Measurements from ENCODE around the gene STK11. TPM values are rescaled to one million over a fixed set of nuclear protein-coding genes. Genes with fewer than 3 reads are reported as not detected.

Gene STK11
- total RNA-seq, 1 experiment from 2014 or later = 99.0 TPM

DNA sequence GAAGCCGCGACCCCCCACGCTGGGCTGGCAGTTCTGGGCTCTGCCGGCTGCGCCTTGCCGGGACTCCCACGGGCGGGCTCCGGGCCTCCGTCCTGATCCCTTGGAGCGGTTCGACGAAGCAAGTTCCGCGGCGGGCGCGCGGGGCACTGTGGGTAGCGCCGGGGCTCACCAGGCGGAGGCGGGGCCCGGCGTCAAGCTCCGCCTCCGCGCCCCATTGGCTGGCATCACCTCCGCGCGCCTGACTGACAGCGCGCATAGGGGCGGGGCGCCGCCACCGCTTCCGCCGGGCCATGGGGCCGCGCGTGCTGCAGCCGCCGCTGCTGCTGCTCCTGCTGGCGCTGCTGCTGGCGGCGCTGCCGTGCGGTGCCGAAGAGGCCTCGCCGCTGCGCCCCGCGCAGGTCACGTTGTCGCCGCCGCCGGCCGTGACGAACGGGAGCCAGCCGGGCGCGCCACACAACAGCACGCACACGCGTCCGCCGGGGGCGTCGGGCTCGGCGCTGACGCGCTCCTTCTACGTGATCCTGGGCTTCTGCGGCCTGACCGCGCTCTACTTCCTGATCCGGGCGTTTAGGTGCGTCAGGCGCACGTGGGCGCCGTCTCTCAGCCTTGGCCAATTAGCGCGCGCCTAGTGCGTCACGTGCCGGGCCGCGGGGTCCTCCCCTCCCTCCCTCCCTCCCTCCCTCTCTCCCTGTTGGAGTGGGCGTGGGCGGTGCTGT is 69.8 kb downstream of the STK11 start, which contains the start of gene FAM174C:
Gene FAM174C, plus strand, starts transcription at position 271 of the 716 bp plus-strand sequence. Its CDS starts 20 bp downstream, at position 291.
- H3K27me3 ChIP-seq (ENCODE audit: control insufficient read depth, insufficient read depth, low read length) = no peaks in the 10 kb centered on the region
- DNase-seq = peak; percentile 100
- H3K4me3 ChIP-seq (ENCODE audit: insufficient read depth, low read depth, low read length) = peak within 1 kb of the TSS; percentile 82
- H3K36me3 ChIP-seq (replicated peaks; ENCODE audit: control insufficient read depth, insufficient read depth, low read length) = peaks cover 34% of the 10 kb centered on the region

DNA sequence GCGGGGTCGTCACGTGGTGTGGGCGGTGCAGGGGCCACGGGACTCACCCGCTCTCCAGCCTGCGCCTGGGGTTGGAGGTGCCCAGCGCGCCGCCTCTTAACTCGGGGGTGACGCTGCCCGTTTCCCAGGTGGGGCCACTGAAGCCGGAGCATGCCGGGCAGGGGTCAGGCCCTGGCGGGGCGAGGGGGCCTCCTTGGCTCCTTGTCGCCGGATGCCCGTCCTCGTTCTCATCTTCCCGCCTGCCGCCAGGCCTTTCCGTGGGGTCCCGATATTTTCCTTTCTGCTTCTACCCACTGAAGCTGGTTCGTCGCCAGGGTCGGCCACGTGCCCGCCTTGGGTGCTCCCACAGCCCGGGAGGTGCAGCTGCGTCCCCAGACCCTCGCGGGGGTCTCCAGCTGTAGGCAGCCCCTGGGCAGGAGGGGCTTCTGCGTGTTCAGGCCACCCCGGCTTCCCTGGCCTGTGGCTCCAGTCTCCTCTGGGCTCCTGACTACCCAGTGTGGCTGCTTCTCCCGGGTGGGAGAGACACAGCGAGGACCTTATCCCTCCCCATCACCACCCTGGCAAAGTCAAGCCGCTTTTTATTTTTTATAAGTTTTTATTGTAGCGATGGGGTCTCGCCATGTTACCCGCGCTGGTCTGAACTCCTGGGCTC is 70.5 kb downstream of the STK11 start:
- DNase-seq = no peak
- H3K4me3 ChIP-seq (ENCODE audit: insufficient read depth, low read depth, low read length) = peak overlapping the region; percentile 82
- H3K36me3 ChIP-seq (replicated peaks; ENCODE audit: control insufficient read depth, insufficient read depth, low read length) = peaks cover 27% of the 10 kb centered on the region
- H3K27me3 ChIP-seq (ENCODE audit: control insufficient read depth, insufficient read depth, low read length) = no peaks in the 10 kb centered on the region

DNA sequence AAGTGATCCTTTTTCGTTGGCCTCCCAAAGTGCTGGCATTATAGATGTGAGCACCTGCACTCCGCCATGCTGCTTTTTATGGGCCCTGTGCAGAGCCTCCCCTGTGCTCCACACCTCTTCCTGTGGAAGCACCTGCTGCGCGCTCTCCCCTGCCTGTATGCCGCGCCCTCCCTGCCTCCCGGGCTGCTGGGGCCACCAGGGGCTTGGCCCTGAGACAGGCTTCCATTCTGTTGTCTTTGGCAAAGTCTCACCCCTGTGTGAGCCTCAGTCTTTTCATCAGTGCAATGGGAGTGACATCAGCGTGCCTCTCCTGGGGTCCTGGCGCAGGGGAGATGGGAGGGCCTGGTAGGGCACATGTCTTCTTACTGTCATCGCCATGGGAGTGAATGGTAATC is 71.0 kb downstream of the STK11 start:
- DNase-seq = no peak
- Histone ChIP-seq H3K27me3 (ENCODE audit: control insufficient read depth, insufficient read depth, low read length) (no peaks in the 10 kb centered on the region), H3K36me3 (replicated peaks; ENCODE audit: control insufficient read depth, insufficient read depth, low read length) (peaks cover 24% of the 10 kb centered on the region), H3K4me3 (ENCODE audit: insufficient read depth, low read depth, low read length) (peak overlapping the region; percentile 82; the same call in 1 of the 2 replicates)

DNA sequence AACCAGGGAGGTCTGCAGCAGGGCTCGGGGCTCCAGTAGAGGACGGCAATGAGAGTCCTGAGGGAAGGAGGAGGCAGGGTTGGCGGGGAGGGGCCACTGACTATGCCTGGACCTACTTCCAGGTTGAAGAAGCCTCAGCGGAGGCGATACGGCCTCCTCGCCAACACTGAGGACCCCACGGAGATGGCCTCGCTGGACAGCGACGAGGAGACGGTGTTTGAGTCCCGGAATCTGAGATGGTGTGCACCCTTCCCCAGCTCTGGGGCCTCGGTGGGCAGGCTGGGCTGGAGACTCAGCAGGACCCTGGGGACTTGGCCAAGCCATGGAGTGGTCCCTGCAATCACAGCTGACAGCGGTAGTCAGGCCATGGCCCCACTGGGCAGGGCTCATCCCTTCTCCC is 71.5 kb downstream of the STK11 start:
- no peak overlapping the region for H3K4me3 ChIP-seq (ENCODE audit: insufficient read depth, low read depth, low read length)
- no peaks in the 10 kb centered on the region for H3K27me3 ChIP-seq (ENCODE audit: control insufficient read depth, insufficient read depth, low read length)
- no peak for DNase-seq
- H3K36me3 ChIP-seq (replicated peaks; ENCODE audit: control insufficient read depth, insufficient read depth, low read length) = peaks cover 19% of the 10 kb centered on the region

Other genes with a start within 250 kb of the STK11 start
- 107 and 140 TPM in 2 replicates for gene WDR18, start 221.4 kb upstream of the STK11 start, total RNA-seq (2014; rRNA removed; shearing (Covaris generic))
- 0.03 and 0.07 TPM in 2 replicates for gene GRIN3B, start 205.4 kb upstream of the STK11 start, total RNA-seq (2014; rRNA removed; shearing (Covaris generic))
- gene TMEM259, start 184.7 kb upstream of the STK11 start, total RNA-seq (2014; rRNA removed; shearing (Covaris generic)) = 153 and 185 TPM in 2 replicates
- gene RNU6-2, start 184.3 kb upstream of the STK11 start, total RNA-seq (2014; rRNA removed; shearing (Covaris generic)) = not detected in 2 replicates
- 440 and 495 TPM in 2 replicates for gene CNN2, start 179.2 kb upstream of the STK11 start, total RNA-seq (2014; rRNA removed; shearing (Covaris generic))
- 17.9 and 19.7 TPM in 2 replicates for gene ABCA7, start 165.7 kb upstream of the STK11 start, total RNA-seq (2014; rRNA removed; shearing (Covaris generic))
- gene ARHGAP45, start 138.6 kb upstream of the STK11 start, total RNA-seq (2014; rRNA removed; shearing (Covaris generic)) = 46.0 and 48.7 TPM in 2 replicates
- 226 and 283 TPM in 2 replicates for gene POLR2E, start 110.4 kb upstream of the STK11 start, total RNA-seq (2014; rRNA removed; shearing (Covaris generic))
- gene GPX4, start 101.8 kb upstream of the STK11 start, total RNA-seq (2014; rRNA removed; shearing (Covaris generic)) = 620 and 671 TPM in 2 replicates
- 31.4 and 41.3 TPM in 2 replicates for gene SBNO2, start 31.5 kb upstream of the STK11 start, total RNA-seq (2014; rRNA removed; shearing (Covaris generic))
- 6.7 and 9.8 TPM in 2 replicates for gene CBARP, start 32.2 kb downstream of the STK11 start, total RNA-seq (2014; rRNA removed; shearing (Covaris generic))
- 44.7 and 53.1 TPM in 2 replicates for gene ATP5F1D, start 36.0 kb downstream of the STK11 start, total RNA-seq (2014; rRNA removed; shearing (Covaris generic))
- gene MIDN, start 42.8 kb downstream of the STK11 start, total RNA-seq (2014; rRNA removed; shearing (Covaris generic)) = 35.1 and 50.3 TPM in 2 replicates
- gene CIRBP, start 63.6 kb downstream of the STK11 start, total RNA-seq (2014; rRNA removed; shearing (Covaris generic)) = 219 and 221 TPM in 2 replicates
- gene FAM174C, start 69.8 kb downstream of the STK11 start, total RNA-seq (2014; rRNA removed; shearing (Covaris generic)) = 78.0 and 83.1 TPM in 2 replicates
- 12.4 and 20.2 TPM in 2 replicates for gene EFNA2, start 80.1 kb downstream of the STK11 start, total RNA-seq (2014; rRNA removed; shearing (Covaris generic))
- 125 and 140 TPM in 2 replicates for gene NDUFS7, start 178.1 kb downstream of the STK11 start, total RNA-seq (2014; rRNA removed; shearing (Covaris generic))
- gene GAMT, start 195.8 kb downstream of the STK11 start, total RNA-seq (2014; rRNA removed; shearing (Covaris generic)) = 12.3 and 31.6 TPM in 2 replicates
- gene DAZAP1, start 201.8 kb downstream of the STK11 start, total RNA-seq (2014; rRNA removed; shearing (Covaris generic)) = 196 and 198 TPM in 2 replicates
- gene RPS15, start 232.6 kb downstream of the STK11 start, total RNA-seq (2014; rRNA removed; shearing (Covaris generic)) = 1,494 and 1,693 TPM in 2 replicates
- 0.11 and 0.31 TPM in 2 replicates for gene APC2, start 244.3 kb downstream of the STK11 start, total RNA-seq (2014; rRNA removed; shearing (Covaris generic))